HepG2 (cell line): Measurements from ENCODE around the gene PDIA5. TPM values are rescaled to one million over a fixed set of nuclear protein-coding genes. Genes with fewer than 3 reads are reported as not detected.

Experiments
- AFF4 ChIP-seq: sonication (generic); formaldehyde crosslinking; IDR thresholded peaks from 2 replicates; pipeline ENCODE4 v1.4.0; 2020; ENCODE audit warnings: missing genetic modification reagents
- ATM ChIP-seq: fragments of 450-650 bp; IDR thresholded peaks from 2 replicates; pipeline ENCODE4 v1.7.1; 2017; ENCODE audit warnings: mild to moderate bottlenecking, borderline replicate concordance
- DMAP1 ChIP-seq: IDR thresholded peaks from 2 replicates; pipeline ENCODE4 v1.6.1; 2016
- HNRNPH1 ChIP-seq: fragments of 200-400 bp; formaldehyde crosslinking; optimal IDR thresholded peaks from 2 replicates; pipeline ENCODE3; 2017; ENCODE audit warnings: mild to moderate bottlenecking, low read depth, low read length
- HOXD1 ChIP-seq: sonication (generic); formaldehyde crosslinking; IDR thresholded peaks from 2 replicates; pipeline ENCODE4 v1.5.0; 2020; ENCODE audit warnings: missing genetic modification reagents
- MIER2 ChIP-seq: IDR thresholded peaks from 2 replicates; pipeline ENCODE4 v1.6.1; 2016; ENCODE audit warnings: missing biosample characterization, missing genetic modification reagents
- MLX ChIP-seq: IDR thresholded peaks from 2 replicates; pipeline ENCODE4 v1.6.1; 2016
- MNT ChIP-seq: fragments of 450-650 bp; IDR thresholded peaks from 2 replicates; pipeline ENCODE4 v1.6.1; 2016
- MTERF4 ChIP-seq: sonication (generic); formaldehyde crosslinking; IDR thresholded peaks from 2 replicates; pipeline ENCODE4 v1.8.0; 2023; ENCODE audit warnings: mild to moderate bottlenecking, missing genetic modification reagents
- MXD3 ChIP-seq: IDR thresholded peaks from 2 replicates; pipeline ENCODE4 v1.6.1; 2016; ENCODE audit warnings: mild to moderate bottlenecking, missing biosample characterization, missing genetic modification reagents
- NCOA5 ChIP-seq: sonication (generic); formaldehyde crosslinking; IDR thresholded peaks from 2 replicates; pipeline ENCODE4 v1.4.0; 2020; ENCODE audit warnings: missing genetic modification reagents
- NFKB2 ChIP-seq: sonication (generic); formaldehyde crosslinking; IDR thresholded peaks from 2 replicates; pipeline ENCODE4 v1.4.0; 2020; ENCODE audit warnings: missing genetic modification reagents, borderline replicate concordance
- NR0B2 ChIP-seq: sonication (generic); formaldehyde crosslinking; IDR thresholded peaks from 2 replicates; pipeline ENCODE4 v1.4.0; 2020; ENCODE audit warnings: mild to moderate bottlenecking, missing genetic modification reagents
- NR1H2 ChIP-seq: sonication (generic); formaldehyde crosslinking; IDR thresholded peaks from 2 replicates; pipeline ENCODE4 v1.8.1; 2022; ENCODE audit warnings: low read depth, missing genetic modification reagents, borderline replicate concordance
- PHF20 ChIP-seq: sonication (generic); formaldehyde crosslinking; IDR thresholded peaks from 2 replicates; pipeline ENCODE4 v1.5.0; 2020; ENCODE audit warnings: mild to moderate bottlenecking, missing genetic modification reagents
- PITX1 ChIP-seq: sonication (generic); formaldehyde crosslinking; IDR thresholded peaks from 2 replicates; pipeline ENCODE4 v1.5.1; 2020; ENCODE audit warnings: mild to moderate bottlenecking, missing genetic modification reagents
- SALL2 ChIP-seq: sonication (generic); formaldehyde crosslinking; IDR thresholded peaks from 2 replicates; pipeline ENCODE4 v1.8.1; 2023; ENCODE audit warnings: mild to moderate bottlenecking, missing genetic modification reagents, inconsistent platforms
- TRAFD1 ChIP-seq: sonication (generic); formaldehyde crosslinking; IDR thresholded peaks from 2 replicates; pipeline ENCODE4 v1.5.1; 2020; ENCODE audit warnings: missing genetic modification reagents, mild to moderate bottlenecking, borderline replicate concordance
- ZC3H13 ChIP-seq: sonication (generic); formaldehyde crosslinking; IDR thresholded peaks from 2 replicates; pipeline ENCODE4 v1.8.1; 2023; ENCODE audit warnings: mild to moderate bottlenecking, missing genetic modification reagents, moderate library complexity
- ZSCAN29 ChIP-seq: sonication (generic); formaldehyde crosslinking; conservative IDR thresholded peaks from 2 replicates; pipeline ENCODE4 v1.4.0; 2020; ENCODE audit warnings: mild to moderate bottlenecking, missing genetic modification reagents
- polyA plus RNA-seq, 8 experiments: library from polyadenylated mRNA; depleted of rRNA in 3 of 8; stranded (reverse) in 7 of 8; unstranded in 1 of 8; fragments of >200 nt; fragmentation: Illumina TruSeq in 4 of 8; extraction: Trizol in 4 of 8; gene quantifications; 2 replicates each; pipeline versions ENCODE4 v1.2.1 to v1.2.3, GENCODE V29; 2011 to 2016; ENCODE audit warnings: low read depth in 4 of 8, missing spikeins in 1 of 8, mixed read lengths in 1 of 8; ENCODE audit not compliant: insufficient read depth in 1 of 8
- total RNA-seq, 5 experiments: library from RNA; depleted of rRNA; stranded (reverse); fragments of >200 nt; fragmentation: Illumina TruSeq; extraction: Trizol; gene quantifications; 2 replicates each; pipeline ENCODE4 v1.2.3, GENCODE V29; 2016; ENCODE audit warnings: low read depth in 1 of 5

The PDIA5 gene
- total and polyA plus RNA-seq, 2 of the 13 experiments (the other 11 are each of a cell fraction or from before 2014, with no cell fraction given), result 51.3 to 74.3 TPM

GRCh38 chr3:123067689-123068600 is 1.1 kb downstream of the PDIA5 start (continued):
- TF ChIP-seq HOXD1 (CRISPR knock-in tag) (no peak), ZSCAN29 (no peak), MLX (CRISPR knock-in tag) (no peak), ATM (no peak), NR1H2 (CRISPR knock-in tag) (no peak), MIER2 (no peak), HNRNPH1 (no peak), NR0B2 (CRISPR knock-in tag) (no peak), NCOA5 (no peak), DMAP1 (CRISPR knock-in tag) (no peak; the same call in 1 of the 2 replicates), TRAFD1 (CRISPR knock-in tag) (no peak), SALL2 (CRISPR knock-in tag) (0 out of 2 replicates have a peak, but pooled peaks have one; percentile 30), PHF20 (CRISPR knock-in tag) (no peak), MXD3 (CRISPR knock-in tag) (no peak), AFF4 (no peak), ZC3H13 (CRISPR knock-in tag) (no peak), MNT (no peak), NFKB2 (no peak), PITX1 (CRISPR knock-in tag) (no peak; the same call in 1 of the 2 replicates), MTERF4 (CRISPR knock-in tag) (no peak; the same call in 1 of the 2 replicates)
